Right lobe of liver (tissue), 6 donors: ENCODE results near the gene AHSA1. TPM values are rescaled to one million over a fixed set of nuclear protein-coding genes. Genes with fewer than 3 reads are reported as not detected.

Experiments used
- ATAC-seq, 4 donors: fragments of 200-7000 bp; cut with Tn5 transposase; one replicate each; pipeline ENCODE4 v1.9.1; 2020; ENCODE audit warnings: mild to moderate bottlenecking in 4 of 4, moderate library complexity in 4 of 4
- DNase-seq, 3 donors: peaks; one replicate each; pipeline ENCODE4 v3.0.0-alpha.2; 2020
- H3K27ac ChIP-seq, 3 donors: fragments of 200-600 bp; one replicate each; pipeline ENCODE4 v1.8.0; 2022
- H3K27me3 ChIP-seq, 2 donors: fragments of 200-600 bp; one replicate each; pipeline ENCODE4 v1.8.0; 2022
- H3K36me3 ChIP-seq, 4 donors: fragments of 200-600 bp; sonication (generic) in 1 of 4; one replicate each; pipeline versions ENCODE4 v1.5.1 to v1.8.0; 2017 to 2022; ENCODE audit warnings: control low read depth in 1 of 4
- H3K4me1 ChIP-seq, 4 donors: fragments of 200-600 bp; sonication (generic) in 1 of 4; one replicate each; pipeline versions ENCODE4 v1.5.1 to v1.8.0; 2017 to 2022; ENCODE audit warnings: control low read depth in 1 of 4
- H3K4me3 ChIP-seq, 3 donors: fragments of 200-600 bp; one replicate each; pipeline ENCODE4 v1.8.0; 2022
- H3K9me3 ChIP-seq, 4 donors: fragments of 200-600 bp; sonication (generic) in 1 of 4; one replicate each; pipeline versions ENCODE4 v1.5.1 to v1.8.0; 2017 to 2022; ENCODE audit warnings: control low read depth in 1 of 4
- CTCF ChIP-seq, 4 donors: fragments of 200-600 bp in 3 of 4; fragments of 450-650 bp in 1 of 4; IDR thresholded peaks; one replicate each; pipeline versions ENCODE4 v1.5.1 to v1.8.0; 2016 to 2022; ENCODE audit warnings: antibody characterized with exemption in 4 of 4, mild to moderate bottlenecking in 2 of 4
- POLR2A ChIP-seq: fragments of 450-650 bp; IDR thresholded peaks from one replicate; pipeline ENCODE4 v1.6.1; 2017; ENCODE audit warnings: antibody characterized with exemption, mild to moderate bottlenecking
- WGBS: methylation state at CpG from one replicate; pipeline ENCODE4 v1.1.6; 2018; ENCODE audit warnings: low coverage, low lambda C conversion rate; ENCODE audit not compliant: insufficient coverage; ENCODE audit errors: missing lambda C conversion rate; 5-methylcytosine and 5-hydroxymethylcytosine counted together
- intact Hi-C, 2 donors: fragments of 100-400 bp; cut with DNase I; formaldehyde crosslinking; loops; one replicate each; pipeline versions ENCODE4 v1.11.2 to v1.14.1; 2022
- total RNA-seq, 6 experiments: library from RNA; depleted of rRNA in 2 of 6; stranded (reverse); fragments of >200 nt in 2 of 6; fragmentation: NEBNext Ultra II Directional in 3 of 6; extraction: Animal tissue kit (Norgen Biotek cat#: 25700) in 3 of 6; gene quantifications; one replicate each; pipeline versions ENCODE4 v1.1.0 to v1.2.4, GENCODE V29; 2016 to 2023
- donor health status: DM: no; HTN: yes; CAD: no.
- donor health status: DM: no; HTN: no; CAD: no.
- donor health status: DM: no; HTN: no; CAD: no.
- donor health status: DM: no; HTN: yes; CAD: no.
- donor health status: DM: no; HTN: yes; CAD: no.

AHSA1 gene
- total RNA-seq, 6 experiments from 2014 or later: 40.6 to 114 (median 77.6) TPM

GRCh38 chr14:77498984-77499527, 41.2 kb downstream of the AHSA1 start:
- H3K27me3 ChIP-seq: no peaks in the 10 kb centered on the region
- no peaks in the 10 kb centered on the region for H3K36me3 ChIP-seq
- H3K4me3 ChIP-seq: peak overlapping the region; percentile 31 to 42 (median 32)
- TF ChIP-seq CTCF (IDR thresholded peaks at IDR 0.05): no peak
- intact Hi-C loops: no loop called here
- no CpG with 5 or more reads among the region's 53 CpGs for WGBS
- DNase-seq (no peak), ATAC-seq (peak in 2 of 4 donors; percentile 14 to 31)
- H3K27ac ChIP-seq: no peak overlapping the region
- H3K4me1 ChIP-seq: peaks cover 0 to 8% (median 0%) of the 10 kb centered on the region in 4 donors
- H3K9me3 ChIP-seq: no peaks in the 10 kb centered on the region

DNA sequence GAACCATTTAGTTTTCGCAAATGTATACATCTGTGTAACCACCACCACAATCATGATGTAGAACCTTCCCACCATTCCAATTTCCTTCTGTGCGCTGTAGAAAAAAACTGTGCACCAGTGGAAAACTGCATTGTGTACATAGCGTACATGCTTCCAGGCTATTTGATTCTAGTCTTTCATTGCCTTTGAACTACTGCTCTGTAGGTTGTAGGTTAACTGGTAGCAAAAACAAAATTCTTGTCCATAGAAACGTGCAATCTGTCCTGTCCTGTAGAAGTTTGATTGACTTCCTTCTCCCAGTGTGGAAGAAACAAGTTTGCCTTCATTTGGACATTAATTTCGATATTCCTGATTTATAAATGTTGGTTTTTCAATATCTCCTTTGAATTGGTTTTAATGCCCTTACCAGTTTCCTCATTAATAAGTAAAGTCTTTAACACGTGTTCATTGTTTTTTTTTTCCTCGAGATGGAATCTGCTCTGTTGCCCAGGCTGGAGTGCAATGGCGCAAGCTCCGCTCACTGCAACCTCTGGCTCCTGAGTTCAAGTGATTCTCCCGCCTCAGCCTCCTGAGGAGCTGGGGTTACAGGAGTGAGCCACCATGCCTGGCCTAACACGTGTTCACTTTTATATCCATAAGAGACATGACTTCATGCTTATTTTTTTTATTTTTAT, 44.4 kb downstream of the AHSA1 start:
- 62% methylated on average over 9 of the region's 11 CpGs for WGBS
- Histone ChIP-seq H3K27ac (no peak overlapping the region), H3K27me3 (no peaks in the 10 kb centered on the region), H3K4me3 (no peak overlapping the region), H3K9me3 (no peaks in the 10 kb centered on the region), H3K4me1 (peaks cover 0 to 8% (median 0%) of the 10 kb centered on the region in 4 donors), H3K36me3 (no peaks in the 10 kb centered on the region)
- TF ChIP-seq POLR2A (no peak), CTCF (IDR thresholded peaks at IDR 0.05) (no peak)
- intact Hi-C loops: no loop called here
- DNase-seq (no peak), ATAC-seq (no peak)

DNA sequence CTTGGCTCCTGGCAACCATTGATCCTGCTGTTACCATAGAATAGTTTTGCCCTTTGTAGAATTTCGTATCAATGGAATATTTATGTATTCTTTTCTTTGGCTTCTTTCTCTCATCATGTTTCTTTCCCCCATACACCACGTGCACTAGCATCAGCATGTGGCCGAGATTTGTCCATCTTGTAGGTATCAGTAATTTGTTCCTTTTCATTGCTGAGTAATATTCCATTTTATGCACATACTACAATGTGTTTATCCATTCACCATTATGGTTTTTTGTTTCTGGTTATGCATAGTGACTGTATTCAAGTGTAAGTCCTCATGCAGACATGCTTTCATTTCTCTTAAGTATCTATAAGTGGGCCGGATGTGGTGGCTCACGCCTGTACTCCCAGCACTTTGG, 45.2 kb downstream of the AHSA1 start:
- no peak for DNase-seq
- intact Hi-C loops: no loop called here
- WGBS: 96% methylated on average over 5 of the region's 5 CpGs
- Histone ChIP-seq H3K9me3 (no peaks in the 10 kb centered on the region), H3K4me3 (no peak overlapping the region), H3K27ac (no peak overlapping the region), H3K36me3 (peaks cover 0 to 3% (median 0%) of the 10 kb centered on the region in 4 donors), H3K27me3 (no peaks in the 10 kb centered on the region), H3K4me1 (peaks cover 0 to 4% (median 0%) of the 10 kb centered on the region in 4 donors)
- no peak for ATAC-seq
- TF ChIP-seq POLR2A: no peak
- no peak for TF ChIP-seq CTCF (IDR thresholded peaks at IDR 0.05)

GRCh38 chr14:77505031-77505430, 47.1 kb downstream of the AHSA1 start:
- Histone ChIP-seq H3K36me3 (peaks cover 0 to 6% (median 1%) of the 10 kb centered on the region in 4 donors), H3K27me3 (no peaks in the 10 kb centered on the region), H3K4me1 (no peaks in the 10 kb centered on the region), H3K27ac (no peak overlapping the region), H3K4me3 (no peak overlapping the region), H3K9me3 (no peaks in the 10 kb centered on the region)
- intact Hi-C loops: no loop called here
- DNase-seq (no peak), ATAC-seq (no peak)
- TF ChIP-seq CTCF (IDR thresholded peaks at IDR 0.05) (no peak), POLR2A (no peak)
- 60% methylated on average over 4 of the region's 4 CpGs for WGBS
